ENCODE results near the gene PPM1J.

Gene PPM1J

GRCh38 chr1:112704934-112705627, 10.1 kb downstream of the PPM1J start:
- peak; percentile 81 to 92 (median 89) for DNase-seq

GRCh38 chr1:112704391-112704933, 10.7 kb downstream of the PPM1J start:
- no peak for DNase-seq

DNA sequence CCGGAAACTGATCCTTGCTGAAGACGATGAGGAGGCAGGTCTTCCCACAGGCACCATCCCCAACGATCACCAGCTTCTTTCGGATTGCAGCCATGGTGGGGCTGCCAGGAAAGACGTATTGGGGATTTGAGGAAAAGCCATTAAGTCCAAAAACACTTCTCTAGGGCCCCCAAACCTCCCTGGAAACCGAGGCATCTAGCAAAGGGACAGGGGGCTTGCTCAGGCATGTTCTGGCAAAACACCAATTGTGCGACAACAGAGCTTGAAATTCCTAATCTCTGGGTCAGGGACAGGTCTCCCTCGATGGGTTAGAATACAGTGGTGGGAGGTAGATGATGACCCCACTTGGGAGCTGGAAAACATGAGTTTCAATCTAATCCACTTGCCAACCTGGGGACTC, 11.4 kb downstream of the PPM1J start:
- no peak for DNase-seq

DNA sequence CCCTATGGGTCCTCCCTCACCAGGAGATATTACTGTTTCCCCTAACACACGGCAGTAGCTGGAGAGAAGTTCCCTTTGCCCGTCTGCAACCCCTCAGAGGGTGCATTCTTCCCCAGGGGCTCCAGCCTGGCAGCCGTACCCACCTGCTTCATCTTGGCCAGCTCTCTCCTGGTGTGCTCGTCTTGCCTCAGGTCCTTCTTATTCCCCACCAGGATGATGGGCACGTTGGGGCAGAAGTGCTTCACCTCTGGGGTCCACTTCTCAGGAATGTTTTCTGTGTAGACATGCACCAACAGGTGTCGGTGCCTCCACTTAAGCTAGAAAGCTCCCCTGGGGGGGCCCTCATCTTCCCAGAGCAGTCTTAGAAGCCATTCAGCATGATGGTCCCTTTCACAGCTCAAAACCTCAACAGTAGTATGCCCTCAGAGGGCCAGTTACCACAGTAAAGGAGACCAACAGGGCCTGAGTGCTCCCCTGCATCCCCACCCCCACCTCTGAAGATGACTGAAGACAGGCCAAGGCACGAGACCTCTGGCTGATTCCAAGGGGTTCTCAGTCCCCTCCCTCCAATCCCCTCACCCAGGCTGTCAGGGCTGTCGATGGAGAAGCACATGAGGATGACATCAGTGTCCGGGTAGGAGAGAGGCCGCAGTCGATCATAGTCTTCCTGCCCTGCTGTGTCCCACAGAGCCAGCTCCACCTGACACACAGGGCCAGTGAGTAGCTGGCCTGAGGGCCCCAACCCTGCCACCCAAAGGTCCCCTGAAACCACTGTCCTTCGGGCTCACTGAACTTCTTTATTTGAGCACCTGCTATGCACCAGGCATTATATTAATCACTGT, 12.5 kb downstream of the PPM1J start:
- DNase-seq: no peak

GRCh38 chr1:112702067-112702395, 13.1 kb downstream of the PPM1J start:
- no peak for DNase-seq

- no peak for DNase-seq
These were observed 13.7 kb downstream of the PPM1J start for GRCh38 chr1:112701227-112702066.

GRCh38 chr1:112700290-112701226, 14.6 kb downstream of the PPM1J start:
- peak; percentile 88 to 92 (median 90) for DNase-seq

- DNase-seq: no peak
These were observed 15.5 kb downstream of the PPM1J start for GRCh38 chr1:112699425-112700144.

- DNase-seq: no peak
These were observed 16.5 kb downstream of the PPM1J start for GRCh38 chr1:112698366-112699310.

GRCh38 chr1:112697781-112698201, 17.3 kb downstream of the PPM1J start:
- DNase-seq: no peak

- no peak for DNase-seq
These were observed 18.4 kb downstream of the PPM1J start for GRCh38 chr1:112696578-112697314.

GRCh38 chr1:112695276-112695675, 19.9 kb downstream of the PPM1J start:
- no peak for DNase-seq

GRCh38 chr1:112694363-112694929, 20.7 kb downstream of the PPM1J start:
- DNase-seq: no peak

GRCh38 chr1:112693821-112694220, 21.3 kb downstream of the PPM1J start:
- no peak for DNase-seq

GRCh38 chr1:112692681-112693080, 22.5 kb downstream of the PPM1J start:
- DNase-seq: no peak

DNA sequence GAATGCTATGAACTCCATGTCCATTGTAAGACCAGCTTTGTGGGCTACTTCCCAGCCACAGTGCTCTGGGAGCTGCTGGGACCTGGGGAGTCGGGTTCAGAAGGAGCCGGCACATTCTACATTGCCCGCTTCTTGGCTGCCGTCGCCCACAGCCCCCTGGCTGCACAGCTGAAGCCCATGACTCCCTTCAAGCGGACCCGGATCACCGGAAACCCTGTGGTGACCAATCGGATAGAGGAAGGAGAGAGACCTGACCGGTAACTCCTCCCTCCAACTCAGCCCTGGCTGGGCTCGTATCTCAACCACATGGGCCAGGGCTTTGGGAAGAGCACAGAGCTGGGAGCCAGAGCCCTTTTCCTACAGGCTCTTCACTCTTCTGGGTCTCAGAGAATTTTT, 25.3 kb downstream of the PPM1J start:
- DNase-seq: no peak

DNA sequence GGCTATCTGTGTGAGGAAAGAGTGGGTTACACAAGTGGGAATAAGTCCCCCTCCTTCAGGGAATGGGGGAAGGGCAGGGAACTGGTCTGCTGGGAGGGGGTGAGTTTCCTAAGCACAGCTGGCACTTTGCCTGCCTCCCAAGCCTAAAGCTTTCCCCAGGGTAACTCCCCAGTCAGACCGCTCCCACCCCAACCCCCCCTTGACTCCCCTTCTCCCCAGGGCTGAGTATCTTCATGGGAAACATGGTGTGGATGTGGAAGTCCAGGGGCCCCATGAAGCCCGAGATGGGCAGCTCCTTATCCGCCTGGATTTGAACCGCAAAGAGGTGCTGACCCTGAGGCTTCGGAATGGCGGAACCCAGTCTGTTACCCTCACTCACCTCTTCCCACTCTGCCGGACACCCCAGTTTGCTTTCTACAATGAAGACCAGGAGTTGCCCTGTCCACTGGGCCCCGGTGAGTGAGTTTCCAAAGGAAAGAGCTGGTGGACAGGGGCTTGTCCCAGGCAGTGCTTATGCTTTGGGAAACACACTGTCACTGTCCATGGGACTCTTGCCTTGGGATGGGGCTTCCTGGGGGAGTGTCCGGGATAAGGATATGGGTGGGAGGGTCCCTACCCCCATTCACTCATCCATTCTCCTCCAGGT, 25.8 kb downstream of the PPM1J start:
- DNase-seq: no peak

GRCh38 chr1:112688781-112689193, 26.3 kb downstream of the PPM1J start:
- DNase-seq: no peak
